GM19452 (cell line): ENCODE data around the gene CACNA2D3.

Experiments
- ATAC-seq: cut with Tn5 transposase; IDR thresholded peaks from one replicate; pipeline ENCODE4 v1.9.1; 2021; ENCODE audit not compliant: unreplicated experiment

Gene CACNA2D3

DNA sequence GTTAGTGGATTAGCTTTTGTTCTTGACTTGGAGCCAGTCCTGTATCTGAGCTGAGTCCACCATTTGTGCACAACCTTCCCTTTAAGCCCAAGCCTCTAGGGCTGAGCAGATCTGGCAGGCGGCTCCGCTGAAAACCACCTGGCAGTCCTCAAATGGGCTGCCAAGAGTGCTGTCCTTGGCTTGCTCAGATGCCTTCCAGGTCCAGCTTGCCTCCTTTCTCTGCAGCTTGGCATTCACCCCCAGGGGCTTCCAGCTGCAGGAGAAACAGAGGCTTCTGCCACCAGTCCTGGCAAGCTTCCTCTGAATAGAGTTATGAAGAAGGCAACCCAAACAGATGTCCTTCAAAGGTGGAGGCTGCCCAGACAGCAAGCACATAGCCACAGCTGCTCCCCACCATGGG lies 708.8 kb downstream of the CACNA2D3 start:
- ATAC-seq, result no peak

DNA sequence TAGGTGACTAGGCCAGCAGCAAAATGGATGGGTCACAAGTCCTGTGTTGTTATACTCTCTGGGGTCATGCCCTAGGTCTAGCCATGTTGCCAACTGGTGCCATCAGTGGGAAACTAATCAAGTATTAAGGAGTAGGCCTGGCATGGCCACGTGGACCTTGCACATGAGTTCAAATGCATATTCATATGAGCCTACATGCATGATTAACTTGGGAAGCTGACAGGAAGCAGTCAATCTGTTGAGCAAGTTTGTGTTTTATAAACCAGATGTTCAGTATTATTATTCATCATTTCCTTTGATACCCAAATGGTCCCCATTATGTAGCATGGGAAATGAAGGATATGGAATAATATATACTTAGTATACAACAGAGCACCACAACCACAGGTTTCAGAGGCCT lies 710.5 kb downstream of the CACNA2D3 start:
- no peak for ATAC-seq

DNA sequence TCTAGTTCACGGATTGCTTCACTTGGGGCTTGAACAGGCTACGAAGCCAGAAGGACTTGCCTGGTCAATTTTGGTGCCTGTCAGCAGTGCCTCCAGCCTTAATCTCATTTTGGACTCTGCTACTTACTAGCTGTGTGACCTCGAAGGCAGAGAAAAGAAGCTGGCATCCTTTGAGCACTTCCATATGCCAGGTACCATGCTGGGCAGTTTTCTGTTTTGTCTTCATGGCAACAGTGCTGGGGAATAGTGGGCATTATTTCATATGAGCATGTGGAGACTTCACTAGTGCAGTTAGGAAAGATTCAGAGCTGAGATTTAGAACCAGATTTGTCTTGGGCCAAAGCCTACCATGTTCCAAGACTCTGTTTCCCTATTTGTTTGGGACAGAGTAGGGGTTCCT lies 713.3 kb downstream of the CACNA2D3 start:
- no peak for ATAC-seq

DNA sequence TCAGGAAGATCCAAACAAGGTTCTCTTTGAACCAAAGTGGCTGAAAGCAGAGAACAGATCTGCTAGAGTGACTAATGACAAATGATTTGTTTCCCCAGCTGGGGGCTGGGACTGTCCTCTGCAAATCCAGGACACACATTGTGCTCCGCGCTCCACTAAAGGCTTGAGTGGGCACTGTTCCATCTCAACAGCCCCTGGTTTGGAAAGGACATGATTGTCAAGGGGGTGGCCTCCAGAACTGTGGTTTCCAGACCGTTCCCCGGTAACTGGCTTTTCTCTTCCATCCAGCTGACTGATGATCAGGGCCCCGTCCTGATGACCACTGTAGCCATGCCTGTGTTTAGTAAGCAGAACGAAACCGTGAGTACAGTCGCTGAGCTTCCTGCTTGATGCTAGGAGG lies 714.5 kb downstream of the CACNA2D3 start:
- no peak for ATAC-seq

DNA sequence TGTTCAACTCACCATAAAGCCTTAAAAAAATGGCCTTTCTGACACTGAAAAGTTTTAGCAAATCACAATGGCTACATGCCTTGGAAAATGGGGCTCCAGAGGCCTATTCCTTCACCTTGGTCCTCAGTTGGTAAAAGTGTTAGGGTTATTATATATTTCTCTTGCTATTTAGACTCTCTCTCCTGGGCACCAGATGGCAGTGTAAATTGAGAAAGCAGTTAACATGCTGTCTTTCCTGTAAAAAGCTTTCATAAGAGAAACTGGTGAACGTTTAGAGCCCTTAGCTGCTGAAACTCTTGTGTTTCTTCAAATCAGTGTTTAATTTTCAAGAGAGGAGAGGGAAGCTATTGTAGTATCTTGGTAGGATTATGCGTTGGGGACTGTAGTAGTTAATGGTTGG lies 715.6 kb downstream of the CACNA2D3 start:
- no peak for ATAC-seq

DNA sequence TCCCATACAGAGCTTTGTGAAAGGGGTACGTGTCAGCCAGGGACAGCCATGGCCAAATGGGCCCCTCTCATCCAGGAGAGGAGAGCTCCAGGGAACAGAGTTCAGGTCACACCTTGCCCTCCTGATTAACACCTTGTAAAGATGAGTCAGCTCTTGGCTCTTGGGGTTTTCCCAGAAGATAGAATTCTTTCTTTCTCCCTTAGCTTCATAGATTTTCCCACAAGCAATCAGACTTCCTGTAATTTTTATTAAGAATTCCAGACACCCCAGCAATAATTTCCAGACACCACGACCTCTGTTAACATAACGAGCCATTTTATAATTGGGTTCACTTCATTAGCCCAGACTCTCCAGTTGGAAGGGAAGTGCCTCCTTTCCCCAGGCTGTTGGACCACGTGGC lies 719.1 kb downstream of the CACNA2D3 start:
- ATAC-seq, result no peak

DNA sequence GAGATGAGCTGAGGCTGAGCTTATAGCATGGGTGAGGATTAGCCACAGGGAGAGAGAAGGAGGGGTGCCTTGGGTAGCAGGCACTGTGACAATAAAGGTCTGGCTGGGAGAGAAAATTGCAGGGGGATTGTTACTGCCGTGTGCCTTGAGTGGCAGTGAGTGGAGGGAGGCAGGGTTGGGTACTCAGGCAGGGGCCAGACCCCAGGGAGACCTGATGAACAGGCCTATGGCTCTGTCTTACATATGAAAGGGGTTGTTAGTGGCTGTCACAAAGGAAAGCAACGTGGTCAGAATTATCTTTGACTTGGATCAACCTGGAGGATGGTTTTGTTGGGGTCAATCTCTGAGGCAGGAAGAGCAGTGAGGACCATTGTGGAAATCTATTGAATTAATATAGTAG lies 721.0 kb downstream of the CACNA2D3 start:
- no peak for ATAC-seq

DNA sequence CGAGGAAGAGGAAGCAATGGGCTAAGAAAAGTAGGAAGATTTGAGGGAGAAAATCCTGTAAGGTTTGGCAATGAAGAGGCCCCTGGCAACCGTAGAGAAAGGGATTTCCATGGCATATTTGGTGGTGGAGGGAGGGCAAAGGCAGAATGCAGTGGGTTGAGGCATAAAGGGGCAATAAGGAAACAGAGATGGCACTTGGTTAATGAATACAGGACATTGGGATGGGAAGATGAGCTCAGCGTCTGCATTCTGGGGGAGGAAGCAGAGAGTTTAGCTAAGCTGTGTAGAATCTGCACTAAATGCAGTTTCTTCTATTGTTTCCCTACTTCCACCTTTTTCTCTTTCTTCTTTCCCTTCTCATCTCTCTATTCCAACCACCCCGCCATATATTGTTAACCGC lies 721.9 kb downstream of the CACNA2D3 start:
- no peak for ATAC-seq

DNA sequence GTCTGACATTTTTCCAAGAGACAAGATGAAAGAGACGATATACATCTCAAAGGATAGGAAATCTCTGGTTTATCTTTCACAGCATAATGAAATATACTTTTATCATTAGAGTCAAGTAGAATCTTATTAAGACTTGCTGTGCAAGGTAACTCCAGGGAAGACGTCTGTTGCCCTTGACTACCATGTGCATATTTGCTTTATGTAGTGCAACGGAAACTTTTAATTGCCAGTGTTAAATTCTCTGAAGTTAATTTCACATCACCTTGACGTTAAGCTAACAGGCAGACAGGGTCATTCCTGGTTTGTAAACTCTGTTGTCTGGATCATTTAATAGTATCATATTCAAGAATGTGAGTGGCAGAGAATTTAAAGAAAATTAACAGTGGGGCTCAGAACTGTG lies 722.7 kb downstream of the CACNA2D3 start:
- no peak for ATAC-seq

DNA sequence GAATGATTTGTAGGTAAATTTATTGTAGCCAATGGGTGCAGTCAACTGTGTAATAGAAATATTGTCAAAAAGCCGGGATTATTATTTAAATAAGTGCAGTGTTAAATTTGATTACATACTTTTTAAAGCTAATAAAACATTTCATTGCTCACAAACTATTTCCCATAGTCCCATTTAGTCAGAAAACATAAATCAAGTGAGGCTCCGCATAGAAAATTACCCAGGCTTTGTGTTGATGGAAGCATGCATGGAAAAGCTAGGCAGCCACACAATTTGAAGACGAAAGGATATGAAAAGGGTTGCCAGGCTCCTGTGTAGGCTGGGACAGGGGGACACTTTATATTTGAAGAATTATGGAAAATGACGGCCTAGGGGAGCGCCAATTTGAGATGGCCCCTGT lies 723.2 kb downstream of the CACNA2D3 start:
- ATAC-seq, result no peak

DNA sequence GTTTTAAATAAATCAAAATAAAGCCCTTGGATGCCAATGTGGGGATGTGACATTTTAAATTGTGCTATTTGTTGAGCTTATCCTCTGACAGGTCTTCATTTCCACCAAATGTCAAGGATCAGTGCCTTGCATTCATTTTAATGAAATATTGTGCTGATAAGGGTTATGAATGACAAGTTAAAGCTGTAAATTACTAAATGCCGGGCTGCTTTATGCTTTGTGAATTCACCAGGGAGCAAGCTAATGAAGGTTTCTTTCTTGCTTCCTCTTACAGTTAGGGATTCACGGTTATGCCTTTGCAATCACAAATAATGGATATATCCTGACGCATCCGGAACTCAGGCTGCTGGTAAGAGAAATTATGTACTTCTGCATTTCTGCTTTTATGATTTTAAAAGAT lies 723.8 kb downstream of the CACNA2D3 start:
- ATAC-seq, result no peak

DNA sequence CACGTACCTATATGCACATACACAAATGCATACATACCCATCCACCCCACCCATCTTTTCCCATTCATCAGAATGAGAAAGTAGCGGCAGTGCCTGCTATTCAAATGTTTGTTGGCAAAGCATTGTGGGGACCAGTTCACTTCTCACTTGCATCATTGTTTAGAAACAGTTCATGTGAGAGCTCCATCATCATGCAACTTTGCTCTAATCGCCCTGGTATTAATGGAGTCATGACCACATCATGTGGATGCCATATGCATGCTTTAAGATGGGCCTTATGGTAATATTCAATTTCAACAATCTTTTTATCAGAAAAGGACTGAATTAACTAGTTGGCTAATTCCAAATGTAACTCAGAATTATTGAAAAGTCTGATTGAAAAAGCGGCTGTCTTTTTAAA lies 725.0 kb downstream of the CACNA2D3 start:
- no peak for ATAC-seq

DNA sequence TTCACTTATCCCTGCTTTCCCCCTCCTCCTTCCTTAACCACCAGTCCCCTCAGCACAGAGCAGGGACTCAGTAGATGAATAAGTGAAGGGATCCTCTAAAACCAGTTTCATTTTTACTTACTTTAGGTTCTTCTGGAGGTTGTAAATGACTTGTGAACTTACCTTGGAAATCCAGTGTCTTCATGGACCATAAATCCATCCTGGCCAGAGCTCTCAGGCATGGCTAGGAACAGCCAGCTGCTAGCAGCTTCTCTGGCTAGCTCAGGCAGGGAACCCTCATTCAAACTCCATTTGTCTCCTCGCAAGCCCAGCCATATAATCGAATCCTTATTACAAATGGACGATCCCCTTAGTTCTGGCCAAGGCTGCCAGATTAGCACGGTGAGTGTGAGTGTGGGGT lies 727.0 kb downstream of the CACNA2D3 start:
- no peak for ATAC-seq

DNA sequence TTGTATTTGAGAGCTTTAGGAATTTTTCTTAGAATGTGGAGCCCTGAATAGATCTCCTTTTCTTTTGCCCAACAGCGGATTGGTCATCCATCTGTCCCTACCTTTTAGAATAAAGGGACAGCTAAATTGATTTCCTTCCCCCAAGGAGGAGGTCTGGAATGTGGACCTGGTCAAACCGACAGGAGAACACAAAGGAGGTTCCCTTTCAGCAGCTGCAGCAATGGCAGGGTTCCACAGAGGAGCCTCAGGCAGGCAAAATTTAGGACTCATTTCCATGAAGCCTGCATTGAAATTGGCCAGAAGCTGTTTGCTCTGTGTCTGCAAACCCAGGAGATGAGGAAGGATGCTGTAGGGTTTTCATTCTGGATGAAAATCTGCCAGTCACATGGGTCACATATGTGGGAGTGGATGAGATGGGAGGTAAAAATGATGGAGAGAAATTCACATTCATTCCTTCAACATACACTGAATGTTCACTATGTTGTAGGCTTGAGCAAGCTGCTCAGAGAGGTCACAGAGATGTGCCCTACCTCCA lies 728.2 kb downstream of the CACNA2D3 start:
- no peak for ATAC-seq

DNA sequence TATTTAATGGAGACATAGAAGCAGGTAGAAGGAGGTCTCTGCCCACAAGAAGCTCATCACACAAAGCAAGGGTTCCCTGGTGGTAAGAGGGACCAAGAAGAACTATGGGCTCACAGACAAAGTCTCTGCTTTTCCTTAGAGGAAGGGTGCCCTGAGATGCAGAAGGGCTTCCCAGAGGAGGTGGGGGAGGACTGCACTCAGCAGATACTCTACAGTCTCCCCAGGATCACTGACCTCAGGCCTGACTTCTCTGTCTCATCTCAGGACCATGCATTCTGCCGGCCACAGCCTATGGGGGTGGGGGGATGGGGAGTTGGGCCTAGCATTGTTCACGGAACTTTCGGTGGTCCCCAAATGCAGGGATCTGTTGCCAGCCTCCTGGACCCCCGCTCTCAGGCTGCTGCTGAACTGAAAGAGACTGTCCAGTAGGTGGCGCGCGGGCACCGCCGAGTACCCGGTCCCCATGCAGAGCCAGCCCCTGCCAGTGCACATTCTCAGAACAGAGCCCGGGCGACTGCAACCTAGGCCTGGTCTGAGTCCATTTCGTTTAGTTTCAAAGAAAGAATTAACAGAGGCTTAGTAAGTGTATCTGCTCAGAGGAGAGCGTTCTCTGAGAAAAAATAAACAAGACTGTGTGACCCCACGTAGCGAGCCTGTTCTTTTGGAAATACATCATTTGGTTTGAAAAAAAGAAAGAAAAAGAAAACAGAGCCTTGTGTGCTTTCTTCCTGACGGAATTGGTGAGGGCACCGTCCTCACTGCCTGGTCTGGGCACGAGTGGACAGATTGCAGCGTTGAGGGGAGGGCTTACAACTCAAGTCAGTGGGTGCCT lies 731.4 kb downstream of the CACNA2D3 start:
- peak; percentile 69 for ATAC-seq

DNA sequence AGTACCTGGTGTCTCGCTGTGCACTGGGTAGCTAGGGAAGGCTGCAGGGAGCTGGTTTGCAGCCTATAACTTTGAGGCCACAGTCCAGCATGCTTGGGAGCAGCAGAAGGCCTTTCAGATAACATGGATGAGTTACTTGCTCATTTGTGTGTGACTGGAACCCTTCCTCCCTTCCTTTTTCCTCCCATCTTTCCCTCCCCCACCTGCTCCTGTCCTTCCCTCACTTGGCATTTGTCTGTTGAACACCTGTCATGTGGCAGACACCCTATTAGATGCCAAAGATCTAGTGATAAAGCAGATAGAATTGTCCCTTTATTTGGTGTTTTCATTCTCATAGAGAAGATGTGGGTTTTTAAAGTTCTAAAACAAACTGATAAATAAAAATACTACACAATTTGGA lies 733.9 kb downstream of the CACNA2D3 start:
- ATAC-seq, result no peak

DNA sequence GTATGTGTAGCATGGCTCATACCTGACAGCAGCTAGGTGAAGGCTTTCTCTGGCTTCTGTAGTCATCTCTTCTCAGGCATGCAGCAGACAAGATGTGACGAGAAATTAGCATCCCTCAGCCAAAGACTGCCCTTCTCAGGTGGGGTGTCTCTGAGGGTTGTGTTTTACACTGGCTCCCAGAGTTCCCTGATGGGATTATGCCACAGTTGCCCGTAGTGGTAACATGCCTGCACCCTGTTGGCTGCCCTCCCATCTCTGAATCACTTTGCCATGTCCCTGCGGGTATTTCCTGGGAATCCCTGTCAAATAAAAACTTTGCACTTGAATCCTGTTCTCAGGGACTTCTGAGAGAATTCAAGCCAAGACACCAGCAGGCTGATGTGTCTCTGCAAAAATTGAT lies 735.0 kb downstream of the CACNA2D3 start:
- no peak for ATAC-seq

DNA sequence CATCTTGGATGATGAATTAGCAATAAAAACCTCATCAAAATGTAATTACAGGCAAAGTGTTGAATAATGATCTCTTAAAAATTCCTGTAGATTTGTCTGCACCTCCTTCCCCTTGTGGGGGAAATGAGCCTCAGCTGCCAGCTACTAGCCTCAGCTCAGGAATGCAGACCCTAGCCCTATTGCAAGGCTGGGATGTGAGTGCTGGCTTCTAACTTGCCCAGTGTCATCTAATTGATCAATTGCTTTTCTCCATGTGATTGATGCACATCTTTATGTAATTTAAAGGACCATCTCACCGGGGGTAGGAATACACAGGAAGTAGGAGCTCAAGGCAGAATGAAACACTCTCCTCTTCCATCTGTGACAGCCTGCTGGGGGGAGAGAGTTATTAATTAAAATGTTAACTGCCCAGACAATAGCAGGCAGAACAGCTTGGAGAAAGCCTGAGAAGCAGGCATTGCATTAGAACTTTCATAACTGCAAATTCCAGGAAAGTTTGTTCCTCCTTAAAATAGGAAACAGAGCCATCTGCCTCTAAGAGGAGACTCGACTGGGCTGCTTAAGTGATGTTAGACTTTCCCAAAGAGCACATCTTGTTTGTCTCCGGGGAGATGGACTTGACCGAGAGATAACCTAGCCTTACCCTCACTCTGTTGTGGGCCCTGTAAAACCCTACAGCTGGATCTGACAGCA lies 735.9 kb downstream of the CACNA2D3 start:
- ATAC-seq, result no peak

DNA sequence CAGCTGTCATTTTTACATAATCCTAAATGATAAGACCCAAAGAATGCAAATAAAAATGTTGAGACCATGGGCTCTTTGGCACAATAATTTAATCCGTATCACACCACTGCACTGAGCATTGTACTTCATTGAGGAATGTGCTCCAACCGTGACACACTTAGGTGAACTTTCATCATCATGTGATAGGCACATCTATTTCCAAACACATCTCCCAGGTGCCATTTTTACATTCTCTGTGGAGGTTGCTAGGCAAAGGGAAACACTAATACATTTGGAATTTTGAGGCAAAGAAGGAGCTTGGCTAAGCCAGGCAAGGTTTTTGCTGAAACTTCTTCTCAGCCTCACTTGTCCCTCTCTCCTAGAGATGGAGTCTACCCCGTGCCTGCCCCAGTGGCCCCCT lies 736.8 kb downstream of the CACNA2D3 start:
- no peak for ATAC-seq

DNA sequence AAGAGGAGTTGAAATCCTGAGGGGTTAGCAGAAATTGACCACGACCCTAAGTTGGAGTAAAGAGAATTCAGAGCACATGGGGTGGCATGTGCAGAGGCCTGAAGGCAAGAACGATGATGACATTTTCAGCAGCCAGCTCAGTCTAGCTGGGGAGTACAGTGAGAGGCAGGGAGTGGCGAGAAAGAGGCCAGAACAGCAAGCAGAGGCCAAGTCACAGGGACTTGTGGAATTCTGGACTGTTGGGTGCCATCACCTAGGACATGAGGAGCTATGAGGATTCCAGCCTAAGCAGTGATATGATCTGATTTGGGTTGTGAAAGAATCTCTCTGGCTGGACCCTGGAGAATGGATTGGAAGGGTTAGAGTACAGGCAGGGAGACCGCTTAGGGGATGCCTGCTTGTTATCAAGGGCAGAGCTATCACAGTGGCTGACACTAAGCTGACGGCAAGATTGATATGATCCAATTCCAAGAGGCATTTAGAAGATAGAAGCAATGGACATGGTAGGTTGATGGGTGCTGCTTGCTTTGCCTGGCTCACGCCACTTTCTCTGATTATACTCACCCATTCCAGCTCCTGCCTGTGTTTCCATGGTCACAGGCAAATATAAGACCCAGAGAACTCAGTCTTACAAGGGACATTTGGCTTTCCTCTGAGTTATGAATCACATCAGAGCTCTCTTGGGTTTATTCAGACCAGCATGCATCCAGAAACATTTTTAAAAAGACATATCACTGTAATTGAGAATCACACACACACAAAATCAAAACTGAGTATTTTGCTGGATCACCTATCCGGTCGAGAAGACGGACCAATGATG lies 739.1 kb downstream of the CACNA2D3 start:
- ATAC-seq, result no peak

DNA sequence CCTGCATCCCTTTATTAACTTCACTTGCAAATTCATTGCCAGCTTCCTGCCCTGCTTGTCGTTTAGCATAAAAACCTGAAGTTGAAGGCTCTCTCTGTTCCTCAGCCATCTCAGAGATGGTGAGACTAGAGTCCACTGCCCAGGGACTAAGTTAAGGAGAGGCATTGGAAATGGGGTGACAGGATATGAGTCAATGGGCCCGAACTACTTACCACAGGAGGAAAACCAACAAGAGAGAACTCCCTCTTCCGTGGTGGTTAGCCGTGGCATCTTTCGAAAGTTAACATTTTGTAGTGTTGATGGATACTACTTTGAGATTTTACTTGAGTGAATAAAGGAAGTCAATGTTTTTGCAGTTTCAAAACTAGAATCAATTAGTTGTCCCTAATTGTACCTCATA lies 740.2 kb downstream of the CACNA2D3 start:
- ATAC-seq, result no peak

DNA sequence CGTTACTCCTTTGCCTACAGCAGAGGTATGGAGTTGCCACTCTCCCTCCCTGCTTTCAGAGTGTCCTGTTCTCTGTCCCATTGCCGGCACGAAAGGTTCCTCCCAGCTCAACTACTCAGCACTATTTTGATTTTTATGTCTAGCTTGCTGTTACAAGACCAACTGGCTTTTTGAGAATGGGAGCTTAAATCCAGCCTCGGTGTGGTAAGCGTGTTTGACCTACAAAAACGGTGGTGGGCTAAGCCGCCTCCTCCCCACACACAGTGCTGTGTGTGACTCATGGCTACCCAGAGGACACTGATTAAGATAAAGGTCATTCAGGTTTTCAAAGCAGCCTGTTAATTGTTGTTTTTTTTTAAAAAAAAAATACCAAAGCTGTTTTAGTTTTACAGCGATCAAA lies 741.0 kb downstream of the CACNA2D3 start:
- ATAC-seq, result no peak
